Fibroblast of gingiva (primary cell): ENCODE results near the gene PLEKHM3.

ENCODE experiments used
- DNase-seq: peaks from one replicate; pipeline ENCODE4 v3.0.0-alpha.2; 2011; ENCODE audit warnings: low read depth

PLEKHM3 gene

GRCh38 chr2:207988975-207989374 lies 36.4 kb downstream of the PLEKHM3 start:
- DNase-seq = no peak

- DNase-seq = no peak
These were observed 38.2 kb downstream of the PLEKHM3 start for GRCh38 chr2:207987025-207987716.

GRCh38 chr2:207984765-207985480 lies 40.4 kb downstream of the PLEKHM3 start:
- no peak for DNase-seq

GRCh38 chr2:207983641-207984042 lies 41.7 kb downstream of the PLEKHM3 start:
- no peak for DNase-seq

- no peak for DNase-seq
These were observed 47.0 kb downstream of the PLEKHM3 start for GRCh38 chr2:207978177-207978948.

GRCh38 chr2:207975921-207976320 lies 49.4 kb downstream of the PLEKHM3 start:
- no peak for DNase-seq

- no peak for DNase-seq
These were observed 51.1 kb downstream of the PLEKHM3 start for GRCh38 chr2:207974216-207974605.

- DNase-seq = no peak
These were observed 54.5 kb downstream of the PLEKHM3 start for GRCh38 chr2:207970826-207971180.

- no peak for DNase-seq
These were observed 55.0 kb downstream of the PLEKHM3 start for GRCh38 chr2:207970147-207970825.

- DNase-seq = no peak
These were observed 56.1 kb downstream of the PLEKHM3 start for GRCh38 chr2:207969249-207969648.

- DNase-seq = no peak
These were observed 58.2 kb downstream of the PLEKHM3 start for GRCh38 chr2:207967121-207967520.

- no peak for DNase-seq
These were observed 64.4 kb downstream of the PLEKHM3 start for GRCh38 chr2:207960911-207961310.

GRCh38 chr2:207960090-207960489 lies 65.2 kb downstream of the PLEKHM3 start:
- DNase-seq = no peak

GRCh38 chr2:207956771-207957170 lies 68.6 kb downstream of the PLEKHM3 start:
- no peak for DNase-seq

GRCh38 chr2:207955456-207955855 lies 69.9 kb downstream of the PLEKHM3 start:
- no peak for DNase-seq

- no peak for DNase-seq
These were observed 72.0 kb downstream of the PLEKHM3 start for GRCh38 chr2:207953354-207953753.

GRCh38 chr2:207952564-207953345 lies 72.6 kb downstream of the PLEKHM3 start:
- no peak for DNase-seq

- DNase-seq = no peak
These were observed 73.4 kb downstream of the PLEKHM3 start for GRCh38 chr2:207951734-207952470.

- no peak for DNase-seq
These were observed 74.6 kb downstream of the PLEKHM3 start for GRCh38 chr2:207950761-207951114.

GRCh38 chr2:207950063-207950760 lies 75.1 kb downstream of the PLEKHM3 start:
- DNase-seq = no peak
